Calu3 (cell line): ENCODE results near the gene NEK6. TPM values are rescaled to one million over a fixed set of nuclear protein-coding genes. Genes with fewer than 3 reads are reported as not detected.
A peak's percentile ranks its signal among the peaks of the same experiment; 100 is the strongest.

Source experiments
- BruUV-seq: library from RNA; stranded (reverse); fragments of 400-500 nt; replicated peaks from 2 replicates; lab custom pipeline; 2021; lab: Mats Ljungman, UMichigan
- CTCF ChIA-PET: fragments of 300-600 bp; sonication (Branson Sonifier 250); formaldehyde crosslinking; loops from one replicate; lab custom pipeline; 2022; ENCODE audit warnings: antibody characterized with exemption; lab: Charles Lee
- DNase-seq: peaks from one replicate; pipeline ENCODE4 v3.0.0; 2022
- H3K27ac Mint-ChIP-seq: one replicate; pipeline ENCODE4 v1.8.0; 2022; ENCODE audit warnings: mixed read lengths; ENCODE audit not compliant: unreplicated experiment
- H3K27me3 Mint-ChIP-seq: one replicate; pipeline ENCODE4 v1.8.0; 2022; ENCODE audit warnings: mixed read lengths; ENCODE audit not compliant: unreplicated experiment
- H3K36me3 Mint-ChIP-seq: one replicate; pipeline ENCODE4 v1.8.0; 2022; ENCODE audit warnings: mild to moderate bottlenecking, moderate library complexity, mixed read lengths; ENCODE audit not compliant: insufficient read depth, unreplicated experiment
- H3K4me1 Mint-ChIP-seq: one replicate; pipeline ENCODE4 v1.8.0; 2022; ENCODE audit warnings: mild to moderate bottlenecking, low read depth, mixed read lengths; ENCODE audit not compliant: unreplicated experiment
- H3K4me3 Mint-ChIP-seq: one replicate; pipeline ENCODE4 v1.8.0; 2022; ENCODE audit warnings: mild to moderate bottlenecking, low read depth, moderate library complexity, mixed read lengths; ENCODE audit not compliant: unreplicated experiment
- H3K9me3 Mint-ChIP-seq: one replicate; pipeline ENCODE4 v1.8.0; 2022; ENCODE audit warnings: low read depth, mixed read lengths; ENCODE audit not compliant: unreplicated experiment
- intact Hi-C: fragments of 100-400 bp; cut with micrococcal nuclease; formaldehyde crosslinking; loops from one replicate; pipeline ENCODE4 v1.10.0; 2022; ENCODE audit not compliant: unreplicated experiment
- total RNA-seq: library from RNA; stranded (reverse); gene quantifications from 2 replicates; pipeline ENCODE4 v1.2.3, GENCODE V29; 2022
- TF ChIP-seq, protein P1 (sequence below): fragments of 200-600 bp; IDR thresholded peaks from one replicate; pipeline ENCODE4 v1.8.0; 2022; ENCODE audit warnings: antibody characterized with exemption; ENCODE audit not compliant: unreplicated experiment

The NEK6 gene
- total RNA-seq, 1 experiment from 2014 or later = 43.0 TPM

DNA sequence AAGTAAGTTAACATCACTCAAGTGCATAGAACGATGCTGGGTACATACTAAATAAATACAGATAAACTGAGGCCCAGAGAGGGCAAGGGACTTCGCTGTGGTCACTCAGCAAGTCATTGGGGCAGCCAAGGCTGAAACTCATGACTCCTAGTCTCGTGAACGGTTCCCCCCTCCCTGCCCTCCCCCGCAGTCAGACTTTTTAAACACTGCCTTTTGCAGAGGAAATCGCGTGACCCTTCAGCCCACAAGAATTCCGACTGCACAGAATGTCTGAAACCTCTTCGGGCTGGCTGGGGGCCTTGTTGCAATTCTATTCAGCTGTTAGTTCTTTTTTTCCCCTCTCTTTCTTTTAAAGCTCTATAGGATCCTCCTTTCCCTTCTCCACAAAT is 28.1 kb downstream of the NEK6 start:
- H3K27me3 Mint-ChIP-seq = no peaks in the 10 kb centered on the region
- peaks cover 24% of the 10 kb centered on the region for H3K4me1 Mint-ChIP-seq
- TSS peak; percentile 84 for BruUV-seq
- peak; percentile 49 for DNase-seq
- peak overlapping the region; percentile 34 for H3K4me3 Mint-ChIP-seq
- CTCF ChIA-PET = interaction anchor here (0.7 to 1.0 kb wide), 2 partner anchors 159 to 187 kb away, joined by 3 to 7 read pairs; no protein-coding TSS in a partner anchor
- peaks cover 35% of the 10 kb centered on the region for H3K36me3 Mint-ChIP-seq
- no peaks in the 10 kb centered on the region for H3K9me3 Mint-ChIP-seq
- TF ChIP-seq, protein P1, sequence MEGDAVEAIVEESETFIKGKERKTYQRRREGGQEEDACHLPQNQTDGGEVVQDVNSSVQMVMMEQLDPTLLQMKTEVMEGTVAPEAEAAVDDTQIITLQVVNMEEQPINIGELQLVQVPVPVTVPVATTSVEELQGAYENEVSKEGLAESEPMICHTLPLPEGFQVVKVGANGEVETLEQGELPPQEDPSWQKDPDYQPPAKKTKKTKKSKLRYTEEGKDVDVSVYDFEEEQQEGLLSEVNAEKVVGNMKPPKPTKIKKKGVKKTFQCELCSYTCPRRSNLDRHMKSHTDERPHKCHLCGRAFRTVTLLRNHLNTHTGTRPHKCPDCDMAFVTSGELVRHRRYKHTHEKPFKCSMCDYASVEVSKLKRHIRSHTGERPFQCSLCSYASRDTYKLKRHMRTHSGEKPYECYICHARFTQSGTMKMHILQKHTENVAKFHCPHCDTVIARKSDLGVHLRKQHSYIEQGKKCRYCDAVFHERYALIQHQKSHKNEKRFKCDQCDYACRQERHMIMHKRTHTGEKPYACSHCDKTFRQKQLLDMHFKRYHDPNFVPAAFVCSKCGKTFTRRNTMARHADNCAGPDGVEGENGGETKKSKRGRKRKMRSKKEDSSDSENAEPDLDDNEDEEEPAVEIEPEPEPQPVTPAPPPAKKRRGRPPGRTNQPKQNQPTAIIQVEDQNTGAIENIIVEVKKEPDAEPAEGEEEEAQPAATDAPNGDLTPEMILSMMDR = no peak
- intact Hi-C loops = no loop called here
- peak overlapping the region; percentile 16 for H3K27ac Mint-ChIP-seq

GRCh38 chr9:124286292-124286931 is 28.7 kb downstream of the NEK6 start:
- Mint-ChIP-seq H3K36me3 (peaks cover 36% of the 10 kb centered on the region), H3K4me3 (peak overlapping the region; percentile 34), H3K27ac (peak overlapping the region; percentile 16), H3K27me3 (no peaks in the 10 kb centered on the region), H3K9me3 (no peaks in the 10 kb centered on the region), H3K4me1 (peaks cover 24% of the 10 kb centered on the region)
- CTCF ChIA-PET = interaction anchor here (0.6 to 1.0 kb wide), 4 partner anchors 11 to 188 kb away, joined by 3 to 7 read pairs (median 3); no protein-coding TSS in a partner anchor
- no TSS peak for BruUV-seq
- peak; percentile 78 for DNase-seq
- intact Hi-C loops = no loop called here
- TF ChIP-seq, protein P1 = no peak

GRCh38 chr9:124290053-124290591 is 32.4 kb downstream of the NEK6 start:
- TF ChIP-seq, protein P1 = no peak
- CTCF ChIA-PET = no interaction called here
- Mint-ChIP-seq H3K27ac (no peak overlapping the region), H3K4me3 (no peak overlapping the region), H3K27me3 (no peaks in the 10 kb centered on the region), H3K4me1 (peaks cover 9% of the 10 kb centered on the region), H3K36me3 (peaks cover 30% of the 10 kb centered on the region), H3K9me3 (no peaks in the 10 kb centered on the region)
- no TSS peak for BruUV-seq
- DNase-seq = no peak
- intact Hi-C loops = no loop called here

DNA sequence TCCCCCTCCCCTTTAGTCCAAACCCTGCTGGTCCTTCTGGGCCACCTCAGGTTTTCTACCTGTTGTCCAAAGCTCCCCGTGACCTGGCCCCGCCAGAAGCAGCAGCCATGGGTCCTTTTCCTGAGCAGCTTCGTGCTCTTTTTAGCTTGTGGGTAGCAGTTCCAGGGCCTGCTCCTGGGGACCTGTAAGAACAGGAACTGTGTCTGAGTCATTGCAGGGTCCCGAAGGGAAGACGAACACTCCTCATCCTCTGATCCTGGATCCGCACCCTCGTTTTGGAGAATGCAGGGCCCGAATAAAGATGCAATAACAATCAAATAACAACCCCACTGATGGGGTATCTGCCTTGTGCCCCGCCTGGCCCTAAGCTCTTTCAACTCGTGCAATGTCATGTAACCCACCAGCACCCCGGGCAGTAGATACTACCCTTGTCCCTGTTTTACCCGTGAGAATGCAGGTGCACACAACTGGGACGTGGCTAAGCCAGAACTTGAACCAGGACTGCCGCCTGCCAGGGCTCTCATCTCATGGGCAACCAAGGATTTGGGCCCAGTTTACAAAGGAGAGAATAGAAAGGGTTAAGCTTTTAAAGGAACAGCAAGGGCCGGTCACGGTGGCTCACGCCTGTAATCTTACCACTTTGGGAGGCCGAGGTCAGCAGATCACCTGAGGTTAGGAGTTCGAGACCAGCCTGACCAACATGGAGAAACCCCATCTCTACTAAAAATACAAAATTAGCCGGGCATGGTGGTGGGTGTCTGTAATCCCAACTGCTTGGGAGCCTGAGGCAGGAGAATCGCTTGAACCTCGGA is 33.2 kb downstream of the NEK6 start:
- no peaks in the 10 kb centered on the region for H3K27me3 Mint-ChIP-seq
- peaks cover 29% of the 10 kb centered on the region for H3K36me3 Mint-ChIP-seq
- TF ChIP-seq, protein P1 = no peak
- DNase-seq = no peak
- H3K9me3 Mint-ChIP-seq = no peaks in the 10 kb centered on the region
- intact Hi-C loops = no loop called here
- H3K4me1 Mint-ChIP-seq = peaks cover 16% of the 10 kb centered on the region
- no TSS peak for BruUV-seq
- no peak overlapping the region for H3K4me3 Mint-ChIP-seq
- no peak overlapping the region for H3K27ac Mint-ChIP-seq
- CTCF ChIA-PET = no interaction called here
